ENCODE data around the gene RIC8B.

Gene RIC8B

GRCh38 chr12:106873983-106874382 lies 99.5 kb downstream of the RIC8B start:
- DNase-seq = no peak

GRCh38 chr12:106878804-106879203 lies 104.3 kb downstream of the RIC8B start:
- no peak for DNase-seq

GRCh38 chr12:106879612-106880011 lies 105.1 kb downstream of the RIC8B start:
- DNase-seq = no peak

- DNase-seq = no peak
Observed at GRCh38 chr12:106883426-106883825, 108.9 kb downstream of the RIC8B start.

GRCh38 chr12:106885026-106885425 lies 110.5 kb downstream of the RIC8B start:
- DNase-seq = no peak

GRCh38 chr12:106885541-106886249 lies 111.2 kb downstream of the RIC8B start:
- DNase-seq = no peak

- no peak for DNase-seq
Observed at GRCh38 chr12:106886932-106887331, 112.5 kb downstream of the RIC8B start.

GRCh38 chr12:106888348-106888970 lies 114.0 kb downstream of the RIC8B start:
- no peak for DNase-seq

- DNase-seq = no peak
Observed at GRCh38 chr12:106889326-106889725, 114.8 kb downstream of the RIC8B start.

- no peak for DNase-seq
Observed at GRCh38 chr12:106889950-106890626, 115.6 kb downstream of the RIC8B start.

- DNase-seq = no peak
Observed at GRCh38 chr12:106892075-106892474, 117.6 kb downstream of the RIC8B start.

GRCh38 chr12:106893451-106893850 lies 119.0 kb downstream of the RIC8B start:
- DNase-seq = no peak

GRCh38 chr12:106894774-106895173 lies 120.3 kb downstream of the RIC8B start:
- no peak for DNase-seq

GRCh38 chr12:106896603-106897002 lies 122.1 kb downstream of the RIC8B start:
- no peak for DNase-seq

GRCh38 chr12:106897082-106897481 lies 122.6 kb downstream of the RIC8B start:
- no peak for DNase-seq

GRCh38 chr12:106897981-106898901 lies 123.8 kb downstream of the RIC8B start:
- no peak for DNase-seq

GRCh38 chr12:106900554-106900953 lies 126.1 kb downstream of the RIC8B start:
- DNase-seq = no peak

- no peak for DNase-seq
Observed at GRCh38 chr12:106901276-106901675, 126.8 kb downstream of the RIC8B start.

GRCh38 chr12:106902053-106902452 lies 127.6 kb downstream of the RIC8B start:
- no peak for DNase-seq

- peak; percentile 82 for DNase-seq
Observed at GRCh38 chr12:106903241-106903945, 128.9 kb downstream of the RIC8B start.

- no peak for DNase-seq
Observed at GRCh38 chr12:106906715-106907114, 132.2 kb downstream of the RIC8B start.

- DNase-seq = no peak
Observed at GRCh38 chr12:106907411-106907810, 132.9 kb downstream of the RIC8B start.
